ENCODE data around the gene RGL4.

Gene RGL4

GRCh38 chr22:23742505-23743264 is 51.9 kb downstream of the RGL4 start:
- DNase-seq (ENCODE audit: low read depth in 2 of 2), result no peak

GRCh38 chr22:23743303-23743705 is 52.5 kb downstream of the RGL4 start:
- no peak for DNase-seq (ENCODE audit: low read depth in 2 of 2)

- no peak for DNase-seq (ENCODE audit: low read depth in 2 of 2)
Observed at GRCh38 chr22:23744001-23744400, 53.2 kb downstream of the RGL4 start.

DNA sequence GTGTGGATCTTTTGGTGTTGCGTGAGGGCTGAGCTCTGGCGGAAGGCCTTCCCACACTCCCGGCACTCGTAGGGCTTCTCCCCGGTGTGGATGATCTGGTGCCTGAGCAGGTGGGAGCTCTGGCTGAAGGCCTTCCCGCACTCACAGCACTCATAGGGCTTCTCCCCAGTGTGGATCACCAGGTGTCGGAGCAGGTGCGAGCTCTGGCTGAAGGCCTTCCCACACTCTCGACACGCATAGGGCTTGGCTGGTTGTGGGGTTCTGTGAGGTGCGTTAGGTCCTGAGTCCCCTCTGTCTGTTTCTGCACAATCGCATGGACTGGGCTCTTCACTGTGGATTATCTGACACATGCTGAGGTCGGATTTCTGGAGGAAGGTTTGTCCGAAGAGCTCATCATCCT is 53.7 kb downstream of the RGL4 start:
- DNase-seq (ENCODE audit: low read depth in 2 of 2), result no peak

- no peak for DNase-seq (ENCODE audit: low read depth in 2 of 2)
Observed at GRCh38 chr22:23745791-23746190, 55.0 kb downstream of the RGL4 start.
